ENCODE measurements around the gene SYT12. TPM values are rescaled to one million over a fixed set of nuclear protein-coding genes. Genes with fewer than 3 reads are reported as not detected.
"Not testable (repeated sequence)": the region's sequence is repeated elsewhere in the genome, so short reads cannot be mapped to it uniquely, and the experiment has no call there.

Gene SYT12
- total and polyA plus RNA-seq, 7 donors = under 0.01 to 1.1 (median 0.92) TPM; not detected in 4

DNA sequence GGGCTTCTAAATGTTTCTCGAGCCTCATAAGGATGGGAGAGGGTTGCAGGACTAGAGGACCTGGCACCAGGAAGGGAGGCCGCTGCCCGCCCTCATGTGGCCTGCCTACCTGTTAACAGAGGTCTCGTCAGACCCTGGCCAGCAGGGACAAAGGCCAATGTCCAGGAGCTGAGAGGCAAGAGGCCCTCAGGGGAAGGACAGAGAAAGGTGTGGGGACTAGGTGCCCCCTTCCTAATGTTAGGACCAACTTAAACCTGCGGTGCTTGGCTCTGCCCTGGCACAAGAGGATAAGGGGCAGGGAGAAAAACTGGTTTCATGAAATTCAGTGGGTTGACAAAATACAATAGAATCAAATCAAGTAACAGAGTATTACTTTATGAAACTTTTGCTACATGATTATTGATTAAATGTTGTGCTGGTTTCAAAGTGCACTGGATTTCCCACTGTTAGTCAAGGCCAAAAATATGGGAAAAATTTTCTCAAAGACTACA is 20.0 kb upstream of the SYT12 start:
- no peaks in the 10 kb centered on the region for H3K9me3 ChIP-seq
- H3K27me3 ChIP-seq = no peaks in the 10 kb centered on the region
- 87 to 93% methylated on average over 5 of the region's 5 CpGs for WGBS, 2 donors
- no peak for DNase-seq
- H3K4me3 ChIP-seq = no peak overlapping the region
- H3K4me1 ChIP-seq = no peaks in the 10 kb centered on the region
- TF ChIP-seq POLR2A (IDR thresholded peaks at IDR 0.05) (no peak), POLR2AphosphoS5 (IDR thresholded peaks at IDR 0.05) (no peak), EP300 (IDR thresholded peaks at IDR 0.05) (no peak)
- TF ChIP-seq, protein P1, sequence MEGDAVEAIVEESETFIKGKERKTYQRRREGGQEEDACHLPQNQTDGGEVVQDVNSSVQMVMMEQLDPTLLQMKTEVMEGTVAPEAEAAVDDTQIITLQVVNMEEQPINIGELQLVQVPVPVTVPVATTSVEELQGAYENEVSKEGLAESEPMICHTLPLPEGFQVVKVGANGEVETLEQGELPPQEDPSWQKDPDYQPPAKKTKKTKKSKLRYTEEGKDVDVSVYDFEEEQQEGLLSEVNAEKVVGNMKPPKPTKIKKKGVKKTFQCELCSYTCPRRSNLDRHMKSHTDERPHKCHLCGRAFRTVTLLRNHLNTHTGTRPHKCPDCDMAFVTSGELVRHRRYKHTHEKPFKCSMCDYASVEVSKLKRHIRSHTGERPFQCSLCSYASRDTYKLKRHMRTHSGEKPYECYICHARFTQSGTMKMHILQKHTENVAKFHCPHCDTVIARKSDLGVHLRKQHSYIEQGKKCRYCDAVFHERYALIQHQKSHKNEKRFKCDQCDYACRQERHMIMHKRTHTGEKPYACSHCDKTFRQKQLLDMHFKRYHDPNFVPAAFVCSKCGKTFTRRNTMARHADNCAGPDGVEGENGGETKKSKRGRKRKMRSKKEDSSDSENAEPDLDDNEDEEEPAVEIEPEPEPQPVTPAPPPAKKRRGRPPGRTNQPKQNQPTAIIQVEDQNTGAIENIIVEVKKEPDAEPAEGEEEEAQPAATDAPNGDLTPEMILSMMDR (IDR thresholded peaks at IDR 0.05) = no peak
- no peak overlapping the region for H3K27ac ChIP-seq
- H3K36me3 ChIP-seq = no peaks in the 10 kb centered on the region
- intact Hi-C loops (cut with DNase I) = no loop called here

DNA sequence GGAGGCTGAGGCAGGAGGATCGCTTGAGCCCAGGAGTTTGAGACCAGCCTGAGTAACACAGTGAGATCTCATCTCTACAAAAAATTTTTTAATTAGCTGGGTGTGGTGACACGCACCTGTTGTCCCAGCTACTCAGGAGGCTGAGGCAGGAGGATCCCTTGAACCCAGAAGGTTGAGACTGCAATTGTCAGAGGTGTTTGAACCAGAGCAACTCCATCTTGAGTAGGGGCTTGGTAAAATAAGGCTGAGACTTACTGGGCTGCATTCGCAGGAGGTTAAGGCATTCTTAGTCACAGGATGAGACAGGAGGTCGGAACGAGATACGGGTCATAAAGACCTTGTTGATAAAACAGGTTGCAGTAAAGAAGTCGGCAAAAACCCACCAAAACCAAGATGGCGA is 17.7 kb upstream of the SYT12 start:
- WGBS, 2 donors = 89 to 93% methylated on average over 8 of the region's 8 CpGs
- H3K27ac ChIP-seq; H3K9me3 ChIP-seq; H3K27me3 ChIP-seq; H3K36me3 ChIP-seq; DNase-seq; intact Hi-C loops (cut with DNase I); H3K4me3 ChIP-seq; H3K4me1 ChIP-seq: not testable (repeated sequence)

DNA sequence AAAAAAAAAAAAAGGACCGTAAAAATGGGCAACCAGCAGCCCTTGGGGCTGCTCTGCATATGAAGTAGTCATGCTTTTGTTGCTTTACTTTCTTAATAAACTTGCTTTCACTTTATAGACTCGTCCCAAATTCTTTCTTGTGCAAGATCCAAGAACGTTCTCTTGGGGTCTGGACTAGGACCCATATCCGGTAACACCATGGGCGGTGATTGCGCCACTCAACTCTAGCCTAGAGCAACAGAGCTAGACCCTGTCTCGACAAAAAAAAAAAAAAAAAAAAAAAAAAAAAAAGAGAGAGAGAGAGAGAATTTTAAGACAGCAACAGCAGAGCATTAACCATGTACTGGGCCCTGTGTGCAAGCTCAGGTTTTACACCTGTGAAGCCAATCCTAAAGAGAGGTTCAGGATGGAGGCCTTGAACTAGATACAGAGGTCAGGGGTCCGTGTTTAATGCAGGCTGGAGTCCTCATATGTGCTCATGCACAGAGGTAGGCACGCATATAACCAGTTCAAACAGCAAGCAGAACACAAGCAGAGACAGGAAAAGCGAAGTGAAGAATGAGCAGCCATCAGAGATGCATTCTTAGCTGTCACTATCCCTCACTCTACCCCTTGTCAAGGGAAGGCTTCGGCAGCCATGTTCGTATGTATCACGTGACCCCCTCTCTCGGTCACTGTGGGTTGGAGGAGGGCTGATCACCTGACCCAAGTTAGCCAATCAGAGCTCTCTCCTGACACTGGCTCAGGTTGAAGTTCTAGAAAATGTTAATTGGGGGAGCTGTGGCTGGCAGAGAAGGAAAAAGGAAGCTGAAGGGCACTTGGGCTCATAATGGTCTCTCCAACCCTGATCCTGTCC is 16.7 kb upstream of the SYT12 start:
- no peaks in the 10 kb centered on the region for H3K27me3 ChIP-seq
- DNase-seq = no peak
- intact Hi-C loops (cut with DNase I) = no loop called here

DNA sequence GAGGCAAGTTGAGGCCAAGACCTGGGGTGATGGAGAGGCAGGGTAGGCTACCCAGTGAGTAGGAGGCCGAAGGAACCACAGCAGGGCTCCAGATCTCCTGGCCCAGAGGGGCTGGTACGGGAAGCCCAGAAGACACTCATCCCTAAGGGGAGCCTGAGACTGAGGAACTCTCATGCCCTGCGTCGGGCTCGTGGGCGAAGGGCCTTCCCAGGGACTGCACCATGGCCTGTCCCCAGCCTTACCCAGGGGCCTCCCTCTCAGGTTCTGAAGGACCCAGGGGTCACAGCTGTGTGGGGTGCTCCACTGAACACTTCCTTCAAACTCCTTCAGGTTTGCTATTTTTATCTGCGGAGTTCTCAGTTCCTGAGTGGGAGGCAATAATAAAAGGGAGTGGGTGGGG is 15.8 kb upstream of the SYT12 start:
- WGBS, 2 donors = 95 to 97% methylated on average over 7 of the region's 7 CpGs
- no peak overlapping the region for H3K4me3 ChIP-seq
- intact Hi-C loops (cut with DNase I) = no loop called here
- no peaks in the 10 kb centered on the region for H3K27me3 ChIP-seq
- no peak for DNase-seq
- H3K36me3 ChIP-seq = no peaks in the 10 kb centered on the region
- TF ChIP-seq, protein P1 (IDR thresholded peaks at IDR 0.05) = no peak
- TF ChIP-seq POLR2AphosphoS5 (IDR thresholded peaks at IDR 0.05) (no peak), EP300 (IDR thresholded peaks at IDR 0.05) (no peak), POLR2A (IDR thresholded peaks at IDR 0.05) (no peak)
- no peaks in the 10 kb centered on the region for H3K9me3 ChIP-seq
- no peak overlapping the region for H3K27ac ChIP-seq
- H3K4me1 ChIP-seq = no peaks in the 10 kb centered on the region

More for the DNA sequence above, 16.7 kb upstream of the SYT12 start:
- no peaks in the 10 kb centered on the region for H3K4me1 ChIP-seq
- 90 to 91% methylated on average over 14 of the region's 14 CpGs for WGBS, 2 donors
- TF ChIP-seq, protein P1 (IDR thresholded peaks at IDR 0.05) = no peak
- TF ChIP-seq POLR2AphosphoS5 (IDR thresholded peaks at IDR 0.05) (no peak), EP300 (IDR thresholded peaks at IDR 0.05) (no peak), POLR2A (IDR thresholded peaks at IDR 0.05) (no peak)
- H3K4me3 ChIP-seq = no peak overlapping the region
- H3K9me3 ChIP-seq = no peaks in the 10 kb centered on the region
- no peak overlapping the region for H3K27ac ChIP-seq
- H3K36me3 ChIP-seq = no peaks in the 10 kb centered on the region

DNA sequence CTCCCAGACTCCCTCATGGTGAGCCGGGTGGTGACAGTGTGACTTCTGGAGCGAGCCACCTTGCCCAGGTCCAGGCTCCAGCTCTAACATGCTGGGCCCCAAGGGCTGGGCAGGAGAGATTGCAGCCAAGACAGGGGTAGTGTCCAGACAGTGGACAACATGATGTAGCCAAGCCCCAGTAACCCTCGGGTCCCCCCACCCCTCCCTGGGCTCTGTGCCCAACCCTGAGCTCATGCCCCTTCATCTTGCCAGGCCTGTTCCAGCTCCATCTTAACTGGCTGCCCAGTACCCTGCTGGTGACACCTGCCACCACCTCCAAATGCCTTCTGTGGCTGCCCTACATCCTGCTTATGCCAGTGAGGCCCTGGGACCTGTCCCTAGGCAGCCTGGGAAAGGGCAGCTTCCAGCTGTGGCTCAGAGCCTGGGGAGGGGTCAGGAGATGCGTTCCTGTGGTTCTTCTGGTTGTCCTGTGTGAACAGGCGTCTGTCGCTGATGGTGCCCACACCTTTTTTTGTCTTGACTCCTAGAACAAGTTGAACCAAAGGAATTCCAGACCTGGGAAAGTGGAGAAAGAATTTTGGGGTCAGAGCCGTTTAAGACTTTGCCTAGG is 12.5 kb upstream of the SYT12 start:
- Histone ChIP-seq H3K36me3 (no peaks in the 10 kb centered on the region), H3K4me1 (no peaks in the 10 kb centered on the region), H3K27ac (no peak overlapping the region), H3K4me3 (no peak overlapping the region), H3K9me3 (no peaks in the 10 kb centered on the region), H3K27me3 (peaks cover 0 to 6% (median 0%) of the 10 kb centered on the region in 3 donors)
- 77 to 82% methylated on average over 7 of the region's 7 CpGs for WGBS, 2 donors
- DNase-seq = no peak
- intact Hi-C loops (cut with DNase I) = no loop called here
- no peak for TF ChIP-seq POLR2A (IDR thresholded peaks at IDR 0.05)
- TF ChIP-seq, protein P1 (IDR thresholded peaks at IDR 0.05) = no peak
- no peak for TF ChIP-seq EP300 (IDR thresholded peaks at IDR 0.05)

All from sigmoid colon (tissue), 7 donors.